Activated T-cell treated with anti-CD3 and anti-CD28 coated beads for 48 hours (primary cell): ENCODE data around the gene GSC2.

Source experiments
- DNase-seq: peaks from one replicate; pipeline ENCODE4 v3.0.0-alpha.2; 2020; ENCODE audit warnings: low read depth

Gene GSC2

GRCh38 chr22:19152942-19153883, 3.1 kb upstream of the GSC2 start:
- no peak for DNase-seq

GRCh38 chr22:19151329-19152191, 1.5 kb upstream of the GSC2 start:
- DNase-seq: no peak

GRCh38 chr22:19150482-19151328, 613 bp upstream of the GSC2 start:
- DNase-seq: no peak

- no peak for DNase-seq
These were observed 827 bp downstream of the GSC2 start for GRCh38 chr22:19149047-19149883.

GRCh38 chr22:19148417-19149046, 1.6 kb downstream of the GSC2 start:
- DNase-seq: no peak

- DNase-seq: no peak
These were observed 2.8 kb downstream of the GSC2 start for GRCh38 chr22:19147195-19147780.

- no peak for DNase-seq
These were observed 3.7 kb downstream of the GSC2 start for GRCh38 chr22:19146215-19146968.

- peak; percentile 34 for DNase-seq
These were observed 6.1 kb downstream of the GSC2 start for GRCh38 chr22:19143967-19144400.

- no peak for DNase-seq
These were observed 6.9 kb downstream of the GSC2 start for GRCh38 chr22:19143212-19143611.

GRCh38 chr22:19142394-19142793, 7.7 kb downstream of the GSC2 start:
- DNase-seq: no peak

- no peak for DNase-seq
These were observed 10.1 kb downstream of the GSC2 start for GRCh38 chr22:19139974-19140373.

- DNase-seq: no peak
These were observed 11.1 kb downstream of the GSC2 start for GRCh38 chr22:19139001-19139356.

GRCh38 chr22:19138217-19139000, 11.7 kb downstream of the GSC2 start:
- no peak for DNase-seq

GRCh38 chr22:19137384-19138216, 12.5 kb downstream of the GSC2 start:
- no peak for DNase-seq

- DNase-seq: no peak
These were observed 13.2 kb downstream of the GSC2 start for GRCh38 chr22:19136915-19137314.

GRCh38 chr22:19134874-19135273, 15.2 kb downstream of the GSC2 start:
- no peak for DNase-seq

- DNase-seq: no peak
These were observed 15.8 kb downstream of the GSC2 start for GRCh38 chr22:19134176-19134831.
